Muscle of leg (tissue), 11 donors: ENCODE results near the gene TCF12. TPM values are rescaled to one million over a fixed set of nuclear protein-coding genes. Genes with fewer than 3 reads are reported as not detected.

Experiments used
- DNase-seq: peaks from one replicate; pipeline ENCODE4 v3.0.0; 2013
- H3K27ac ChIP-seq: one replicate; pipeline ENCODE4 v1.5.1; 2013; ENCODE audit warnings: mild to moderate bottlenecking, low read length, control low read depth
- H3K27me3 ChIP-seq: one replicate; pipeline ENCODE4 v1.6.1; 2013; ENCODE audit warnings: low read length; ENCODE audit not compliant: control insufficient read depth, insufficient read depth
- H3K36me3 ChIP-seq: one replicate; pipeline ENCODE4 v1.6.1; 2013; ENCODE audit warnings: low read length; ENCODE audit not compliant: control insufficient read depth, insufficient read depth
- H3K4me1 ChIP-seq: one replicate; pipeline ENCODE4 v1.6.1; 2013; ENCODE audit warnings: low read length; ENCODE audit not compliant: control insufficient read depth, insufficient read depth
- H3K4me3 ChIP-seq: one replicate; pipeline ENCODE4 v1.5.1; 2013; ENCODE audit warnings: low read length, control low read depth
- H3K9me3 ChIP-seq: replicated peaks from 2 replicates; pipeline ENCODE4 v1.6.1; 2013; ENCODE audit warnings: low read depth, low read length; ENCODE audit not compliant: control insufficient read depth
- WGBS: methylation state at CpG from one replicate; pipeline ENCODE4 v1.1.5; 2013; ENCODE audit warnings: missing lambda C conversion rate; ENCODE audit not compliant: insufficient coverage; 5-methylcytosine and 5-hydroxymethylcytosine counted together
- polyA plus RNA-seq, 8 donors: library from polyadenylated mRNA; unstranded; fragments of 120-200 nt; gene quantifications; one replicate each; pipeline versions ENCODE4 v1.2.1 to v1.2.3, GENCODE V29; 2013; ENCODE audit warnings: inconsistent platforms in 1 of 8, low replicate concordance in 1 of 8; ENCODE audit not compliant: insufficient read length in 8 of 8, insufficient read depth in 1 of 8
- total RNA-seq: library from RNA; stranded (reverse); fragments of 120-200 nt; gene quantifications from one replicate; pipeline ENCODE4 v1.2.4, GENCODE V29; 2013

The TCF12 gene
- total and polyA plus RNA-seq, 9 donors: 79.1 to 147 (median 116) TPM

DNA sequence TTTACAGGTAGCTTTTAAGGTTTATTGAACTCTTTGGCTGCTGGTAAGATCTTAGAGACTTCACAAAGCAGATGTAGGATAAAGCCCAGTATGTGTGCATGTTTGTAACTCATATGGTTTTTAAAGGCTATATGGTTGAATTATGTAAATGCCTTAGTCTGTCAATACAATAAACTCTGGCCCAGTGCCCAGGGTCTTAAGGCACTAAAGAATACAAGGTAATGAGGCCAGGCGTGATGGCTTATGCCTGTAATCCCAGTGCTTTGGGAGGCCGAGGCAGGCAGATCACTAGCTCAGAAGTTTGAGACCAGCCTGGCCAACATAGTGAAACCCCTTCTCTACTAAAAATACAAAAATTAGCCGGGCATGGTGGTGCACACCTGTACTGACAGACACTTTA lies 287.6 kb downstream of the TCF12 start:
- Histone ChIP-seq H3K27ac (no peak overlapping the region), H3K36me3 (peaks cover 6% of the 10 kb centered on the region), H3K4me1 (no peaks in the 10 kb centered on the region), H3K4me3 (no peak overlapping the region), H3K9me3 (no peaks in the 10 kb centered on the region), H3K27me3 (no peaks in the 10 kb centered on the region)
- no CpG with 5 or more reads among the region's 3 CpGs for WGBS
- no peak for DNase-seq

GRCh38 chr15:57213862-57214261 lies 295.4 kb downstream of the TCF12 start:
- WGBS: 67% methylated on average over 1 of the region's 4 CpGs
- no peak overlapping the region for H3K4me3 ChIP-seq
- peaks cover 5% of the 10 kb centered on the region for H3K4me1 ChIP-seq
- peaks cover under 1% of the 10 kb centered on the region for H3K36me3 ChIP-seq
- peak; percentile 84 for DNase-seq
- no peaks in the 10 kb centered on the region for H3K9me3 ChIP-seq
- no peak overlapping the region for H3K27ac ChIP-seq
- no peaks in the 10 kb centered on the region for H3K27me3 ChIP-seq

- DNase-seq: peak; percentile 71
- peaks cover 6% of the 10 kb centered on the region for H3K4me1 ChIP-seq
- H3K27me3 ChIP-seq: no peaks in the 10 kb centered on the region
- peak overlapping the region; percentile 54 for H3K27ac ChIP-seq
- no peak overlapping the region for H3K4me3 ChIP-seq
- no CpG with 5 or more reads among the region's 3 CpGs for whole genome bisulfite sequencing
- no peaks in the 10 kb centered on the region for H3K9me3 ChIP-seq
- H3K36me3 ChIP-seq: no peaks in the 10 kb centered on the region
Measured at GRCh38 chr15:57215326-57215725, 296.9 kb downstream of the TCF12 start.

DNA sequence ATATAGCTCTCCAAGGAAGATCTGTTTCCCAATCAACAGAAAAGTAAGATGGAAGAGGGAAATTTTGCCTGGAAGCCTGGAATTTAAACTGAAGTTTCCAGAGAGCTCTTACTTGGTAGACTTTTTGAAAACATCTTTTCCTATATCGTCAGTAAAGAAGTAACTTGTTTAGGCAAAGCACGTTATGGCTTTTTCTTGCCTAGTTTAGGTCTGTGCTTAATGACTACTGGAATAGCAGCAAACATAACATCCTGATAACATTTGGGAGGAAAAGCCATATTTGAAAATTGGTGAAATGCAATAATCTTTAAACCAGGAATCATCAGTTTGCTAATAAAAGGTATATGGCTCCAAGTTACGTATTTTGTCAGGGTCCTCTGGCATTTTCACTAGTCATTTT lies 297.4 kb downstream of the TCF12 start:
- peak; percentile 64 for DNase-seq
- H3K4me3 ChIP-seq: no peak overlapping the region
- H3K4me1 ChIP-seq: peaks cover 6% of the 10 kb centered on the region
- H3K27me3 ChIP-seq: no peaks in the 10 kb centered on the region
- no peaks in the 10 kb centered on the region for H3K36me3 ChIP-seq
- H3K9me3 ChIP-seq: no peaks in the 10 kb centered on the region
- peak overlapping the region; percentile 54 for H3K27ac ChIP-seq
- no CpG with 5 or more reads among the region's 3 CpGs for WGBS

DNA sequence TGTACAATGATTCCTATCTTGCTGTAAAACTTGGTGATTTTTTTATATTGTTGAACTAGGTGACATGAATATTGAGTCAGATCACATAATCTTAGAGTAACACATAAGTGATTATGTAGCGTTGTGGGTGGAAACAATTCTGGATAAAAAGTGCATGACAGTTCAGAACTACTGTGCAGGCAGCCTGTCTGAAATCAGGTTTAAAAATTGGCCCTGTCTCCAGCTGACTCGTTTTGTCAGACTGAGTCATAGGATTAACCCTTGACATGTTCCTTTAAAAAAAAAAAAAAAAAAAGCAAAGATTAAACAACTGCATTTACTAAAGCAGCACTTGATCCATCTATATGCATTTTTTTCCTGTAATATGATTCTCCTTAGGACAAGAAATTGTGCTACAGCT lies 297.8 kb downstream of the TCF12 start:
- peaks cover 6% of the 10 kb centered on the region for H3K4me1 ChIP-seq
- H3K27me3 ChIP-seq: no peaks in the 10 kb centered on the region
- no peaks in the 10 kb centered on the region for H3K9me3 ChIP-seq
- no peaks in the 10 kb centered on the region for H3K36me3 ChIP-seq
- DNase-seq: peak; percentile 79
- H3K27ac ChIP-seq: peak overlapping the region; percentile 54
- no peak overlapping the region for H3K4me3 ChIP-seq
- 17% methylated on average over 1 of the region's 2 CpGs for WGBS

DNA sequence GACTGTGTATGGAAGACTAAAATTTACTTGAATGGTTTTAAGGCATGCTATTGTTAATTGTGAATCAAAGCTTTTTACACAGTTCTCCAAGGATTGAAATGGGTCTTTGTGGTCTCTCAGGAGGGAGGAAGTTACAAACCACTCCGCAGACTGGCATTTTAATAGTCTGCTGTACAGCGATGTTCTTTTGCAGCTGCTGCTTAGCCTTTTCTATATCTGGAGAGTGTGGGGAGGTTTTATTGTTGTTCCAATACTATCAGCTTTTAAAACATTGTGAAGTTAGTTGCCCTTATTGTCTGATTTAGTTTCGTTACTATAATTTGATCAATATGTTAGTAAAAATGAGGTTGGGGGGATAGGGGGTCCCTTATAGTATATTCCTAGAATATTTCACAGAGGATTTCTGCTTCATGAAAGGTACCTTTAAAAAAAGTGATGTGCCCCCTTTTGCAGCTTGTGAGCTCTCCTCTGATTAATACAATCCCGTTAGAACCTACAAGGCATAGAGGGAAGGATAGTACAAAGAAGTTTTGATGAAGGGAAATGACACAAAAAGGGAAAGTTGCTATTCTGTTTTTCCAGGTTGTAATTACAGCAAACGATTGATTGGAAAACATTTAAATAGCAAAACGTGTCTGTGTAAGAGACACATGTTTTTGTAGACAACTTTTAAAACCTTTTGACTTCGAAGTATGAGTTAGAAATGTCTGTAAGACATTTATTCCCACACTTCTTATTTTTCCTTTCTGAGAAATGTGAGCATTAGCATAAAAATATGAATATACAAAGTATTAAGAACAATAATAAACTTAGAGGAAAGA lies 299.5 kb downstream of the TCF12 start:
- Histone ChIP-seq H3K36me3 (no peaks in the 10 kb centered on the region), H3K27me3 (no peaks in the 10 kb centered on the region), H3K4me1 (peaks cover 6% of the 10 kb centered on the region), H3K9me3 (no peaks in the 10 kb centered on the region), H3K27ac (peak overlapping the region; percentile 85), H3K4me3 (no peak overlapping the region)
- WGBS: no CpG with 5 or more reads among the region's 7 CpGs
- peak; percentile 71 for DNase-seq

DNA sequence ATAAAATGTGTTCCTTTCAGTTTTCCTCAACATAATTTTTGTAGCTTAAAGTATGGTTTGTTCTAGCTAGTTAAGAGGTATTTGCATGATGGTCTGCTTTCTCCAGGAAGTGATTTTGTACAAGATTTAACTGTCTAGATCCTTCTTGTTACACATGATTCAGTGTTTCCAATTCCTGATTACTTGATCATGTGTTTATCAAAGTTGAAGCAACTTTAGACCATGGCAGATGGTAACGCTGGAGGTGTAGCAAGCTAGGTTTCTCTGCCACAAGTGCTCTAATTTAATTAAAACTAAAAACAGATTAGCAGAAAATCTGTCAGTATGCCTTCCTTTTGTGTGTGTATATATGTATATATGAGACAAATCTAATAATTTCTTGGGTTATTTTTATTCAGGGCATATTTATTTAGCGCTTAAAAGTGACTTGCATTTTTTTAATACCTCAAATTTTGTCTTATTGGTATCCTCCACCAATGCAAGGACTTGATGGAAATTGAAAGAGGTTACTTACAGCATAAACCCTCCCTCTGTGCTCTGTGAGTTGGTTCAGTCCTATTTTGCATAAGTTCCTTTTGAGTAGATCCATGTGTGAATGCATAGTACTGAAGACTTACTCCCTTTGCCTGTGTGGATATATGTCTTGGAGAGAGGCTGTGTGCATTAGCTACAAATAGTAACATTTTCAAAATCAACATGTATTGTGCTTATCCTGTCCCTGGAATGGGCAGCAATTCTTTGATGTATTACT lies 300.6 kb downstream of the TCF12 start:
- H3K4me3 ChIP-seq: peak overlapping the region; percentile 42
- no CpG with 5 or more reads among the region's 2 CpGs for WGBS
- DNase-seq: peak; percentile 98

DNA sequence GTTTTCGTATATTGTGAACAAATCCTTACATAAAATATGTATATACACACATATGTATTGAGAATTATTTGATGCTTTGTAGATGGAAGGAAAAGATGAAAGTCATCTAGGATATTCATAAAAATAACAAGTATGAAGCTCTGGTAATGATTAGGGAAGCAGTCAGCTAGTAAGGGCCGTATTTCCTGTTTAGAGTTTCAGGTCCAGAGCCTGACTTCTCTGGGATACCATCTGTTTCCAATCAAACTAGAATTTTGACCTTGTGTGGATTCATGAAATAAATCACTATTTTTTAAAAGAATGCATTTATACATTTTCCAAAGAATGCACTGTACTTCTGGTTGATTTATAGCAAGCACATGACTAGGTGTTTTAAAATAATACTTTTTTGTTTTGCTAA lies 301.8 kb downstream of the TCF12 start:
- Histone ChIP-seq H3K9me3 (no peaks in the 10 kb centered on the region), H3K27me3 (no peaks in the 10 kb centered on the region), H3K36me3 (no peaks in the 10 kb centered on the region), H3K4me1 (peaks cover 4% of the 10 kb centered on the region), H3K27ac (peak overlapping the region; percentile 73), H3K4me3 (peak overlapping the region; percentile 42)
- no CpG with 5 or more reads among the region's 2 CpGs for WGBS
- peak; percentile 92 for DNase-seq

More for the DNA sequence above, 300.6 kb downstream of the TCF12 start:
- Histone ChIP-seq H3K4me1 (peaks cover 4% of the 10 kb centered on the region), H3K36me3 (no peaks in the 10 kb centered on the region), H3K27me3 (no peaks in the 10 kb centered on the region), H3K27ac (peak overlapping the region; percentile 85), H3K9me3 (no peaks in the 10 kb centered on the region)

DNA sequence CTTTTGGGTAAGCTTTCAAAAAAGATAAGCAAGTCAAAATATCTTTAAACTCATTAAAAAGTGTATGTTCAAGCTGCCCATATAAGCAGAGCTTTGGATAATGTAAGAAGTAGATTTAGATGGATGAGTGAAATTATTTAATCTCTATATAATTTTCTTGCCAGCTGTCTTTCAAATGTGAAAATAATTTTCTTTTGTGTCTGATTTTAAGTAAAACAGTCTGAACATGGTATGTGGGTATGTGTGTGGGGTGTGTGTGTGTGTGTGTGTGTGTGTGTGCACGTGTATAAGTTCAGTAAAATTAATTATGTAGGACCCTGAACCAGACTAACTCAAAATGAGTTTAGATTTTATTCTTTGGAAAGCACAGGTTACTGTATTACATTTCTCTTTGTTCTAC lies 302.7 kb downstream of the TCF12 start:
- no peaks in the 10 kb centered on the region for H3K27me3 ChIP-seq
- H3K9me3 ChIP-seq: no peaks in the 10 kb centered on the region
- H3K4me3 ChIP-seq: peak overlapping the region; percentile 42
- WGBS: no CpG with 5 or more reads among the region's 1 CpG
- H3K4me1 ChIP-seq: peaks cover 4% of the 10 kb centered on the region
- no peak for DNase-seq
- no peaks in the 10 kb centered on the region for H3K36me3 ChIP-seq
- H3K27ac ChIP-seq: peak overlapping the region; percentile 73

DNA sequence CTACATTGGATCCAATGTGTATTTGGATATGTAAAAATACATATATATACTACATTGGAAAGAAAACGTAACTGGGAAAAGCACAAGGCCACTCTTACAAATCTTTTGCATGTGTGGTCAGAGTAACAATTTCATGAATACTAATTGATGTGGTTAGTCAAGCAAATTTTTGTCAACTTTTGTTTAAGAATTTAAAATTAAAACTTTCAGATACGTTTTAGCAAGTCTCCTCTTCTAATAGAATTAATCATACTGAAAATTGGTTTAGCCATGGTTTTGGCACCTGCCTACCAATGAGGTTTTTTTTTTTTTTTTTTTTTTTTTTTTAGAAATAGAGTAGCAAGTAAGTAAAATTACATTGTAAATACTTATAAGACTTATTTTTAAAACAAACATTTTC lies 304.9 kb downstream of the TCF12 start:
- no peaks in the 10 kb centered on the region for H3K27me3 ChIP-seq
- H3K4me1 ChIP-seq: peaks cover 2% of the 10 kb centered on the region
- H3K27ac ChIP-seq: no peak overlapping the region
- H3K4me3 ChIP-seq: no peak overlapping the region
- H3K36me3 ChIP-seq: no peaks in the 10 kb centered on the region
- DNase-seq: no peak
- no CpG with 5 or more reads among the region's 2 CpGs for WGBS
- no peaks in the 10 kb centered on the region for H3K9me3 ChIP-seq
